Measurements from ENCODE around the gene NXF2.
"Not testable (repeated sequence)": the region's sequence is repeated elsewhere in the genome, so short reads cannot be mapped to it uniquely, and the experiment has no call there.

NXF2 gene

GRCh38 chrX:102246893-102247292 lies at the start of gene NXF2:
Gene NXF2, plus strand, starts transcription at chrX:102247167. Its CDS starts 59,912 bp downstream, at chrX:102307079.
- not testable (repeated sequence) for DNase-seq

GRCh38 chrX:102207940-102208339 lies 39.0 kb upstream of the NXF2 start:
- DNase-seq: not testable (repeated sequence)

DNA sequence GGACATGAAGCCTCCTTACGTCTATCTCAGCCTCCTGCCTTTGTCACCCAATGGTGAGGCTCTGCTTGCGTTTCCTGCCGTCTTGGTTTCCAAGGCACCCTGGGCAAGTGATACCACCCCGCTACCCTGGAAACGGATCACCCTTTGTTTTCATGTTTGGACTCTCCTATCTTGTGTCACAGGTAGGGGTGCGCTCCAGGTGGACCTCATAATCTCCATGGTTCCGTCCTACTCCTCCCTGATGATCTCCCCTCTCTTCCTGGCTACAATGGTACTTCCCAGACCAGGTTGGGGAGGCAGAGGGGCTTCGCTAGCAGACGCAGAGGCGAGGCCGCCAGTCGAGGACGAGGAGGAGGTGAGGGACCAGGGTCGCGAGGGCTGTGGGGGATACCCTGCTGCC lies 32.0 kb upstream of the NXF2 start, which contains the start of gene TCP11X1:
TCP11X1 (plus strand) TSS at position 316 of the 400 bp plus-strand sequence.
- not testable (repeated sequence) for DNase-seq

DNA sequence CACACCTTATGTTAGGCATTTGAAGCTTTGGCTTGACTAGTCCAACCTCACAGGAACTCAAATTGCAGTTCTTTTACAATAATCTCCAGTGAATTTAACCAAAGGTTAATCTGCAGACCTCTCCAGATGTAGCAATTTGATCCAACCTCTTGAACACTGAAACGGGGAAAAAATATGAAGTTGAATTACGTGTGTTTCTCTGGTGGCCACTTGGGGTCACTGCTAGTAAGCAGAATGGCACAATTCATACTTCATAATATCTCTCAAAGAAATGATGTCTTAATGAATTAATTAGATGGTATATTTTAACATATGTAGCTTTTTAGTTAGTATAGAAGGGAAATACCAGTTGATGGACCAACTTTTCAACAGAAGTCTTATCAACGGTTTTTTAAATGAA lies 30.5 kb upstream of the NXF2 start:
- DNase-seq: not testable (repeated sequence)

- DNase-seq: not testable (repeated sequence)
These were observed 11.3 kb upstream of the NXF2 start for GRCh38 chrX:102235678-102236077.

GRCh38 chrX:102240265-102240664 lies 6.7 kb upstream of the NXF2 start:
- DNase-seq: not testable (repeated sequence)

- not testable (repeated sequence) for DNase-seq
These were observed 25.3 kb downstream of the NXF2 start for GRCh38 chrX:102272231-102272630.

DNA sequence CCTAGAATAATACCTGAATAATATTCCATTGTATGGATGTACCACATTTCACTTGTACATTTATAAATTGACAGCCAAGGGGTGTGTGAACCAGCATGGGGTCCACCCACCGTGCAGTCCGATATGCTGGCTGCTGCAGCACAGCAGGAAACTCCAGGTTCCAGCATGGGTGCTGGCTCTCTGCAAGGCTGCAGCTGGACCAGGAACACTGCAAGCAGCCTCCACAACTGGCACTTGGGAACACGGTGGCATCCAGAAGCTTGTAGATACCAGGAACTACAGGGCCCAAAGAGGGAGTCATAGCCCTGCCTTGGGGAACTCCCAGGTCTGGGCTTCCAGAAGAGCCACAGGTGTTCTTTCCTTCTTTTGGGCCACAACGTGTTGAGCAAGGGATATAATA lies 91.2 kb downstream of the NXF2 start:
- DNase-seq: no peak

DNA sequence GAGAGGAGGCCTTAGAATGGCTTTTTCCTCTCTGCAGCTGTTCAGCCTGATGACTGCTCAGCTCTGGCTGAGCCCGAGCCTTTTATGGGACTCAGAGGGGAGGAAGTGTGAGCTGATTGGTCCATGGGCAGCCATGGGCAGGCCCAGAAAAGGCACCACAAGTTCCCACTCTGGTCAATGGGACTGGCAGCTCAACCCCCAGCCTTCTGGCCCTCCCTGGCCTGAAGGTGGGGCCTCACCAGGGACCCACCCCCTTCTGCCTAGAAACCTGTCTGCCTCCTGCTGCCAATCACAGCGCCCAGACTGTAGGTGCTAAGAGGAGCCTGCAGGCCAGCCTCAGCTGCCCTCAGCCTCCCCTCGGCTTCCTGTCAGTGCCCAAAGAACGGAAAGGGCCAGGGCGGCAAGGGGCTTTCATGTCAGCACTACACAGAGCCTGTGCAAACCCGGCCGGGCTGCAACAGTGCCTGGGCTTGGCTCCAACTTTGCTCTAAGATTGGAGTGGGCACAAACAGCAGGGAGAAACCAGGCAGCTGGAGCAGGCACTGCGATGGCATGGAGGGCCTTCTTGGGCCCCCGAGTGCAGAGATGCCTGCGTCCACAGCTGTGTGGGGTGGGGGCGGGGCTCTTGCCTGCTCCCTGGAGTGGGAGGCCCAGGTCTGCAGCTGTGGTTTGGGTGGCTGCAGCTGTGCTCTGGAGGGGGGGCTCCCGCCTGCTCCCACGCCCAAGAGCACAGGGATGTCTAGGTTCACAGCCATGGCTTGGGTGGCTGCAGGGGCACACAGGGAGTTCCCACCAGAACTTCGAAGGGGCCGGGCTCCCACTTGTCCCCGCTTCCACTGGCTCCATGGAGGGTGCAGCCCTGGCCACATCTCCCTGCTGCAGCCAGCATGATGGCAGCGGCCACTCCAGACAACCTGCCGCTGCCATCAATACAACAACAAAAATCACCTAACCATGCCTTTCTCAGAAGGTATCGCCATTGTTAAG lies 92.6 kb downstream of the NXF2 start:
- DNase-seq: no peak

- DNase-seq: no peak
These were observed 94.9 kb downstream of the NXF2 start for GRCh38 chrX:102341867-102342266.

GRCh38 chrX:102345916-102346315 lies 98.9 kb downstream of the NXF2 start:
- no peak for DNase-seq
